HepG2 (cell line): Measurements from ENCODE around the gene IAH1. TPM values are rescaled to one million over a fixed set of nuclear protein-coding genes. Genes with fewer than 3 reads are reported as not detected.

Experiments used
- ATAC-seq: fragments of 200-7000 bp; cut with Tn5 transposase; 3 replicates; pipeline ENCODE4 v1.9.1; 2020; ENCODE audit warnings: mild to moderate bottlenecking, moderate library complexity
- BruUV-seq: library from RNA; stranded (reverse); fragments of 400-500 nt; replicated peaks from 2 replicates; lab custom pipeline; 2021; lab: Mats Ljungman, UMichigan
- CTCF ChIA-PET: fragments of 300-600 bp; formaldehyde crosslinking; extraction: SDS; loops from one replicate; lab custom pipeline; 2021; ENCODE audit warnings: low total read pairs, inconsistent platforms, low intra/inter-chr PET ratio; lab: Yijun Ruan, JAX
- POLR2A ChIA-PET: fragments of 350-600 bp; sonication (Branson Sonifier 250); formaldehyde crosslinking; loops from one replicate; lab custom pipeline; 2020; ENCODE audit warnings: antibody characterized with exemption, inconsistent platforms; lab: Yijun Ruan, JAX
- DNase-seq: peaks from one replicate; pipeline ENCODE4 v3.0.0-alpha.2; 2015; ENCODE audit warnings: low spot score
- FAIRE-seq: peaks from 3 replicates; lab custom pipeline; 2011; peaks lifted over from hg19 to GRCh38; lab: Jason Lieb, UNC
- H2AFZ ChIP-seq: one replicate; pipeline ENCODE4 v1.6.1; 2011; ENCODE audit warnings: low read length, inconsistent platforms
- H3K27ac ChIP-seq: fragments of 300-600 bp; 3 replicates; pipeline ENCODE4 v1.8.0; 2011; ENCODE audit warnings: mixed run types, mild to moderate bottlenecking, mixed read lengths, low read length, inconsistent platforms; ENCODE audit not compliant: insufficient read depth; ENCODE audit errors: extremely low read length
- H3K27me3 ChIP-seq, 2 experiments: fragments of 200-600 bp in 1 of 2; 2 replicates in 1 of 2; 3 replicates in 1 of 2; pipeline versions ENCODE4 v1.6.0 to v1.8.0; 2011; ENCODE audit warnings: low read length in 2 of 2, mild to moderate bottlenecking in 2 of 2, moderate library complexity in 2 of 2, inconsistent platforms in 1 of 2; ENCODE audit not compliant: insufficient read depth in 2 of 2, control insufficient read depth in 1 of 2
- H3K36me3 ChIP-seq, 2 experiments: fragments of 200-600 bp in 1 of 2; replicated peaks in 1 of 2; 2 replicates in 1 of 2; 3 replicates in 1 of 2; pipeline versions ENCODE4 v1.5.1 to v1.8.0; 2011; ENCODE audit warnings: low read length in 2 of 2, inconsistent platforms in 1 of 2; ENCODE audit not compliant: insufficient read depth in 2 of 2, control insufficient read depth in 1 of 2
- H3K4me1 ChIP-seq: 2 replicates; pipeline ENCODE4 v1.5.1; 2012; ENCODE audit warnings: low read length, inconsistent platforms; ENCODE audit not compliant: insufficient read depth
- H3K4me2 ChIP-seq: 2 replicates; pipeline ENCODE4 v1.6.0; 2011; ENCODE audit warnings: low read depth, low read length, inconsistent platforms
- H3K4me3 ChIP-seq, 3 experiments: fragments of 200-600 bp in 1 of 3; sonication (generic), shearing (Covaris generic) in 1 of 3; replicated peaks in 1 of 3; 2 replicates each; pipeline ENCODE4 v1.5.1; 2011 to 2016; ENCODE audit warnings: low read length in 3 of 3, inconsistent platforms in 2 of 3, low read depth in 2 of 3, mild to moderate bottlenecking in 2 of 3, control low read depth in 1 of 3, mixed read lengths in 1 of 3; ENCODE audit not compliant: insufficient read depth in 1 of 3
- H3K79me2 ChIP-seq: one replicate; pipeline ENCODE4 v1.6.1; 2011; ENCODE audit warnings: low read length, inconsistent platforms; ENCODE audit not compliant: insufficient read depth
- H3K9ac ChIP-seq: 2 replicates; pipeline ENCODE4 v1.6.0; 2011; ENCODE audit warnings: mild to moderate bottlenecking, low read depth, low read length, inconsistent platforms; ENCODE audit not compliant: insufficient read depth
- H3K9me3 ChIP-seq: 2 replicates; pipeline ENCODE4 v1.5.1; 2012; ENCODE audit warnings: mild to moderate bottlenecking, low read length
- H4K20me1 ChIP-seq: 2 replicates; pipeline ENCODE4 v1.6.0; 2011; ENCODE audit warnings: inconsistent platforms, mild to moderate bottlenecking, low read length, moderate library complexity; ENCODE audit not compliant: insufficient read depth
- KDM5B ChIP-seq: sonication (generic); formaldehyde crosslinking; IDR thresholded peaks from 2 replicates; pipeline ENCODE4 v1.4.0; 2020; ENCODE audit warnings: missing genetic modification reagents, mild to moderate bottlenecking, borderline replicate concordance
- PBX3 ChIP-seq: sonication (generic); formaldehyde crosslinking; IDR thresholded peaks from 2 replicates; pipeline ENCODE4 v1.8.1; 2023; ENCODE audit warnings: missing genetic modification reagents, inconsistent platforms, borderline replicate concordance
- PRPF4 ChIP-seq: fragments of 200-400 bp; formaldehyde crosslinking; IDR thresholded peaks from 2 replicates; pipeline ENCODE4 v1.6.1; 2016; ENCODE audit warnings: low read length, low read depth; ENCODE audit not compliant: poor library complexity, severe bottlenecking
- XBP1 ChIP-seq: sonication (generic); formaldehyde crosslinking; IDR thresholded peaks from 2 replicates; pipeline ENCODE4 v1.5.0; 2020; ENCODE audit warnings: missing genetic modification reagents
- ZNF704 ChIP-seq: sonication (generic); formaldehyde crosslinking; IDR thresholded peaks from 2 replicates; pipeline ENCODE4 v1.8.1; 2023; ENCODE audit warnings: mild to moderate bottlenecking, inconsistent platforms, moderate library complexity, missing genetic modification reagents, borderline replicate concordance
- ZNF724P ChIP-seq: sonication (generic); formaldehyde crosslinking; IDR thresholded peaks from 2 replicates; pipeline ENCODE4 v1.8.0; 2022; ENCODE audit warnings: missing genetic modification reagents, borderline replicate concordance
- ZNF770 ChIP-seq: sonication (generic); formaldehyde crosslinking; IDR thresholded peaks from 2 replicates; pipeline ENCODE4 v1.5.0; 2020; ENCODE audit warnings: mild to moderate bottlenecking, missing genetic modification reagents
- WGBS: methylation state at CpG from one replicate; pipeline ENCODE4 v1.1.6; 2017; ENCODE audit warnings: low lambda C conversion rate; 5-methylcytosine and 5-hydroxymethylcytosine counted together
- in situ Hi-C: cut with HindIII; loops from 2 replicates; pipeline ENCODE4 v1.10.0; 2017; ENCODE audit warnings: low pct_unique_long_range_greater_than_20kb; ENCODE audit not compliant: extremely low pct_ligation_motif_present
- intact Hi-C: fragments of 100-400 bp; cut with micrococcal nuclease; formaldehyde crosslinking; loops from one replicate; pipeline ENCODE4 v1.10.0; 2022; ENCODE audit not compliant: unreplicated experiment
- polyA plus RNA-seq, 8 experiments: library from polyadenylated mRNA; depleted of rRNA in 3 of 8; stranded (reverse) in 7 of 8; unstranded in 1 of 8; fragments of >200 nt; fragmentation: Illumina TruSeq in 4 of 8; extraction: Trizol in 4 of 8; gene quantifications; 2 replicates each; pipeline versions ENCODE4 v1.2.1 to v1.2.3, GENCODE V29; 2011 to 2016; ENCODE audit warnings: low read depth in 4 of 8, missing spikeins in 1 of 8, mixed read lengths in 1 of 8; ENCODE audit not compliant: insufficient read depth in 1 of 8
- total RNA-seq, 5 experiments: library from RNA; depleted of rRNA; stranded (reverse); fragments of >200 nt; fragmentation: Illumina TruSeq; extraction: Trizol; gene quantifications; 2 replicates each; pipeline ENCODE4 v1.2.3, GENCODE V29; 2016; ENCODE audit warnings: low read depth in 1 of 5

IAH1 gene
- total and polyA plus RNA-seq, 2 of the 13 experiments (the other 11 are each of a cell fraction or from before 2014, with no cell fraction given): 43.6 to 44.4 TPM

GRCh38 chr2:9441556-9441955 lies 32.8 kb upstream of the IAH1 start:
- BruUV-seq: no TSS peak
- H3K9me3 ChIP-seq: no peaks in the 10 kb centered on the region
- H3K4me2 ChIP-seq: no peak overlapping the region
- WGBS: 84% methylated on average over 3 of the region's 3 CpGs
- no peak for DNase-seq
- ATAC-seq: no peak
- no peaks in the 10 kb centered on the region for H4K20me1 ChIP-seq
- TF ChIP-seq ZNF724P (CRISPR knock-in tag) (no peak), XBP1 (no peak), PBX3 (CRISPR knock-in tag) (no peak), KDM5B (CRISPR knock-in tag) (no peak), ZNF770 (CRISPR knock-in tag) (no peak), PRPF4 (no peak), ZNF704 (CRISPR knock-in tag) (no peak)
- H3K9ac ChIP-seq: no peak overlapping the region
- no peaks in the 10 kb centered on the region for H3K4me1 ChIP-seq
- no peak overlapping the region for H2AFZ ChIP-seq
- intact Hi-C loops: no loop called here
- peaks cover 17 to 70% of the 10 kb centered on the region in 2 experiments for H3K36me3 ChIP-seq
- H3K27ac ChIP-seq: no peak overlapping the region
- CTCF ChIA-PET: no interaction called here
- no peak for FAIRE-seq
- in situ Hi-C loops: no loop called here
- POLR2A ChIA-PET: no interaction called here
- H3K79me2 ChIP-seq: no peaks in the 10 kb centered on the region
- no peaks in the 10 kb centered on the region for H3K27me3 ChIP-seq
- no peak overlapping the region for H3K4me3 ChIP-seq
